ENCODE results near the gene TTI1.

Gene TTI1

GRCh38 chr20:38002422-38002821 is 30.8 kb downstream of the TTI1 start:
- no peaks in the 10 kb centered on the region for H3K4me1 ChIP-seq (ENCODE audit: control insufficient read depth in 1 of 2, insufficient read depth in 1 of 2, low read depth in 1 of 2, low read length in 1 of 2)
- no peaks in the 10 kb centered on the region for H3K27me3 ChIP-seq
- peaks cover 74% of the 10 kb centered on the region for H3K36me3 ChIP-seq
- H3K27ac ChIP-seq = no peak overlapping the region
- no peak overlapping the region for H3K4me3 ChIP-seq (ENCODE audit: low read depth in 1 of 2, low read length in 1 of 2)
- TF ChIP-seq CTCF (IDR thresholded peaks at IDR 0.05) = no peak
- no peaks in the 10 kb centered on the region for H3K9me3 ChIP-seq

GRCh38 chr20:38001981-38002380 is 31.3 kb downstream of the TTI1 start:
- no peaks in the 10 kb centered on the region for H3K27me3 ChIP-seq
- H3K36me3 ChIP-seq = peaks cover 78% of the 10 kb centered on the region
- no peak for TF ChIP-seq CTCF (IDR thresholded peaks at IDR 0.05)
- H3K4me1 ChIP-seq (ENCODE audit: control insufficient read depth in 1 of 2, insufficient read depth in 1 of 2, low read depth in 1 of 2, low read length in 1 of 2) = no peaks in the 10 kb centered on the region
- no peaks in the 10 kb centered on the region for H3K9me3 ChIP-seq
- no peak overlapping the region for H3K27ac ChIP-seq
- no peak overlapping the region for H3K4me3 ChIP-seq (ENCODE audit: low read depth in 1 of 2, low read length in 1 of 2)

- no peak overlapping the region for H3K27ac ChIP-seq
- no peak overlapping the region for H3K4me3 ChIP-seq (ENCODE audit: low read depth in 1 of 2, low read length in 1 of 2)
- no peaks in the 10 kb centered on the region for H3K9me3 ChIP-seq
- peaks cover 84% of the 10 kb centered on the region for H3K36me3 ChIP-seq
- H3K27me3 ChIP-seq = no peaks in the 10 kb centered on the region
- H3K4me1 ChIP-seq (ENCODE audit: control insufficient read depth in 1 of 2, insufficient read depth in 1 of 2, low read depth in 1 of 2, low read length in 1 of 2) = no peaks in the 10 kb centered on the region
- TF ChIP-seq CTCF (IDR thresholded peaks at IDR 0.05) = no peak
Observed at GRCh38 chr20:38001173-38001875, 31.9 kb downstream of the TTI1 start.

GRCh38 chr20:38000293-38000692 is 33.0 kb downstream of the TTI1 start:
- no peak overlapping the region for H3K27ac ChIP-seq
- no peaks in the 10 kb centered on the region for H3K9me3 ChIP-seq
- TF ChIP-seq CTCF (IDR thresholded peaks at IDR 0.05) = no peak
- no peaks in the 10 kb centered on the region for H3K4me1 ChIP-seq (ENCODE audit: control insufficient read depth in 1 of 2, insufficient read depth in 1 of 2, low read depth in 1 of 2, low read length in 1 of 2)
- no peaks in the 10 kb centered on the region for H3K27me3 ChIP-seq
- H3K36me3 ChIP-seq = peaks cover 95% of the 10 kb centered on the region
- H3K4me3 ChIP-seq (ENCODE audit: low read depth in 1 of 2, low read length in 1 of 2) = no peak overlapping the region

GRCh38 chr20:37999526-38000263 is 33.6 kb downstream of the TTI1 start:
- H3K36me3 ChIP-seq = peaks cover 99% of the 10 kb centered on the region
- no peak for TF ChIP-seq CTCF (IDR thresholded peaks at IDR 0.05)

More at GRCh38 chr20:37999526-38000263, 33.6 kb downstream of the TTI1 start:
- H3K27me3 ChIP-seq = no peaks in the 10 kb centered on the region
- no peaks in the 10 kb centered on the region for H3K4me1 ChIP-seq (ENCODE audit: control insufficient read depth in 1 of 2, insufficient read depth in 1 of 2, low read depth in 1 of 2, low read length in 1 of 2)
- no peaks in the 10 kb centered on the region for H3K9me3 ChIP-seq
- no peak overlapping the region for H3K27ac ChIP-seq
- H3K4me3 ChIP-seq (ENCODE audit: low read depth in 1 of 2, low read length in 1 of 2) = no peak overlapping the region

Data from neutrophil (primary cell).